HCT116 (cell line): ENCODE results near the gene LRP1B. TPM values are rescaled to one million over a fixed set of nuclear protein-coding genes. Genes with fewer than 3 reads are reported as not detected.

ENCODE experiments used
- ATAC-seq: fragments of 200-7000 bp; cut with Tn5 transposase; 2 replicates; pipeline ENCODE4 v1.9.1; 2020; ENCODE audit warnings: mild to moderate bottlenecking, moderate library complexity
- BruUV-seq: library from RNA; stranded (reverse); fragments of 400-500 nt; replicated peaks from 2 replicates; lab custom pipeline; 2021; lab: Mats Ljungman, UMichigan
- CTCF ChIA-PET: fragments of 300-600 bp; sonication (Branson Sonifier 250); formaldehyde crosslinking; loops from one replicate; lab custom pipeline; 2021; ENCODE audit warnings: antibody characterized with exemption; lab: Charles Lee
- POLR2A ChIA-PET: fragments of 300-600, 350-600 bp; sonication (Branson Sonifier 250); formaldehyde crosslinking; loops from one replicate; lab custom pipeline; 2021; ENCODE audit warnings: antibody characterized with exemption; lab: Charles Lee
- RAD21 ChIA-PET, 2 experiments: fragments of 300-600 bp; sonication (Branson Sonifier 250); formaldehyde crosslinking; loops; one replicate each; lab custom pipeline; 2023; ENCODE audit warnings: low total read pairs in 2 of 2; ENCODE audit not compliant: uncharacterized antibody in 2 of 2, unreplicated experiment in 2 of 2, low non-redundant PET in 1 of 2; lab: Charles Lee
- DNase-seq: peaks from one replicate; pipeline ENCODE4 v3.0.0-alpha.2; 2010; ENCODE audit warnings: low read depth, low spot score
- H2AFZ ChIP-seq: fragments of 200-600 bp; shearing (Covaris generic), sonication (generic); 2 replicates; pipeline ENCODE4 v1.6.1; 2017; ENCODE audit warnings: low read depth, mixed run types, mixed read lengths, antibody characterized with exemption, low read length; ENCODE audit not compliant: poor library complexity, severe bottlenecking
- H3K27ac ChIP-seq: 2 replicates; pipeline ENCODE4 v1.5.1; 2012; ENCODE audit warnings: low read depth, low read length
- H3K27me3 ChIP-seq: fragments of 200-600 bp; sonication (generic); 2 replicates; pipeline ENCODE4 v1.6.1; 2016; ENCODE audit warnings: mixed run types, low read length, mixed read lengths; ENCODE audit not compliant: insufficient read depth
- H3K36me3 ChIP-seq, 2 experiments: fragments of 200-500 bp in 1 of 2; fragments of 200-600 bp in 1 of 2; sonication (Bioruptor generic) in 1 of 2; sonication (generic) in 1 of 2; 2 replicates each; pipeline versions ENCODE4 v1.5.1 to v1.6.1; 2014 to 2016; ENCODE audit warnings: low read length in 2 of 2, inconsistent platforms in 1 of 2, mixed read lengths in 1 of 2, mixed run types in 1 of 2; ENCODE audit not compliant: insufficient read depth in 2 of 2, control insufficient read depth in 1 of 2
- H3K4me1 ChIP-seq, 2 experiments: fragments of 200-600 bp in 1 of 2; sonication (generic) in 1 of 2; 2 replicates each; pipeline versions ENCODE4 v1.5.1 to v1.6.1; 2012 to 2017; ENCODE audit warnings: low read length in 2 of 2, inconsistent platforms in 1 of 2, mild to moderate bottlenecking in 1 of 2, mixed read lengths in 1 of 2, mixed run types in 1 of 2, moderate library complexity in 1 of 2; ENCODE audit not compliant: insufficient read depth in 2 of 2, control insufficient read depth in 1 of 2
- H3K4me2 ChIP-seq: fragments of 200-600 bp; sonication (generic); 2 replicates; pipeline ENCODE4 v1.6.1; 2017; ENCODE audit warnings: mixed run types, low read length, mixed read lengths
- H3K4me3 ChIP-seq, 2 experiments: fragments of 200-600 bp in 1 of 2; sonication (generic) in 1 of 2; replicated peaks in 1 of 2; 2 replicates each; pipeline ENCODE4 v1.5.1; 2011 to 2016; ENCODE audit warnings: low read length in 2 of 2, control low read depth in 1 of 2, low read depth in 1 of 2, mild to moderate bottlenecking in 1 of 2, mixed read lengths in 1 of 2, mixed run types in 1 of 2
- H3K79me2 ChIP-seq: fragments of 200-600 bp; sonication (generic); 2 replicates; pipeline ENCODE4 v1.6.1; 2017; ENCODE audit warnings: mild to moderate bottlenecking, mixed run types, low read length, moderate library complexity, mixed read lengths; ENCODE audit not compliant: insufficient read depth
- H3K9ac ChIP-seq: fragments of 200-600 bp; sonication (generic); 2 replicates; pipeline ENCODE4 v1.6.1; 2016; ENCODE audit warnings: low read length, mixed read lengths
- H3K9me2 ChIP-seq: fragments of 200-600 bp; sonication (generic), shearing (Covaris generic); 2 replicates; pipeline ENCODE4 v1.6.1; 2017; ENCODE audit warnings: mixed run types, mild to moderate bottlenecking, moderate library complexity; ENCODE audit not compliant: insufficient read depth
- H3K9me3 ChIP-seq, 2 experiments: fragments of 200-500 bp in 1 of 2; fragments of 200-600 bp in 1 of 2; sonication (Bioruptor generic) in 1 of 2; sonication (generic) in 1 of 2; 2 replicates each; pipeline ENCODE4 v1.6.1; 2014 to 2017; ENCODE audit warnings: low read length in 2 of 2, mixed read lengths in 2 of 2, inconsistent platforms in 1 of 2, low read depth in 1 of 2, mild to moderate bottlenecking in 1 of 2, mixed run types in 1 of 2, moderate library complexity in 1 of 2; ENCODE audit not compliant: control insufficient read depth in 1 of 2, insufficient read depth in 1 of 2
- H4K20me1 ChIP-seq: fragments of 200-600 bp; sonication (generic), shearing (Covaris generic); 2 replicates; pipeline ENCODE4 v1.6.1; 2017; ENCODE audit warnings: mixed run types, mild to moderate bottlenecking, moderate library complexity; ENCODE audit not compliant: insufficient read depth
- CBX3 ChIP-seq: IDR thresholded peaks from 2 replicates; pipeline ENCODE4 v1.6.1; 2012; ENCODE audit warnings: low read depth
- CTCF ChIP-seq, 3 experiments: fragments of 200-600 bp in 1 of 3; sonication (generic) in 1 of 3; IDR thresholded peaks in 2 of 3; conservative IDR thresholded peaks in 1 of 3; 2 replicates each; pipeline ENCODE4 v1.5.1; 2012 to 2017; ENCODE audit warnings: low read depth in 2 of 3, low read length in 2 of 3, antibody characterized with exemption in 1 of 3, borderline replicate concordance in 1 of 3, control low read depth in 1 of 3, mild to moderate bottlenecking in 1 of 3, mixed read lengths in 1 of 3, mixed run types in 1 of 3, moderate library complexity in 1 of 3; ENCODE audit not compliant: insufficient read depth in 1 of 3
- ELF1 ChIP-seq: IDR thresholded peaks from 2 replicates; pipeline ENCODE4 v1.6.1; 2012; ENCODE audit warnings: low read depth, borderline replicate concordance
- EZH2 ChIP-seq: fragments of 200-600 bp; sonication (generic); IDR thresholded peaks from 2 replicates; pipeline ENCODE4 v1.6.1; 2017; ENCODE audit warnings: antibody characterized with exemption, mixed run types
- FOSL1 ChIP-seq: IDR thresholded peaks from 2 replicates; pipeline ENCODE4 v1.6.1; 2012; ENCODE audit warnings: low read depth
- JUND ChIP-seq: IDR thresholded peaks from 2 replicates; pipeline ENCODE4 v1.6.1; 2012
- POLR2AphosphoS5 ChIP-seq: IDR thresholded peaks from 2 replicates; pipeline ENCODE4 v1.6.1; 2011; ENCODE audit warnings: mild to moderate bottlenecking, low read depth, low read length, moderate library complexity
- REST ChIP-seq: IDR thresholded peaks from 2 replicates; pipeline ENCODE4 v1.6.1; 2012; ENCODE audit warnings: low read depth
- SP1 ChIP-seq: IDR thresholded peaks from 2 replicates; pipeline ENCODE4 v1.6.1; 2012; ENCODE audit warnings: low read depth
- YY1 ChIP-seq: IDR thresholded peaks from 2 replicates; pipeline ENCODE4 v1.6.1; 2011; ENCODE audit warnings: low read length, low read depth, moderate library complexity, mild to moderate bottlenecking; ENCODE audit not compliant: insufficient replicate concordance; ENCODE audit errors: extremely low read depth
- ZNF274 ChIP-seq: fragments of 200-500 bp; sonication (Bioruptor generic); IDR thresholded peaks from 2 replicates; pipeline ENCODE4 v1.6.1; 2014; ENCODE audit warnings: mild to moderate bottlenecking, low read depth, low read length, inconsistent platforms
- intact Hi-C: fragments of 100-400 bp; cut with micrococcal nuclease; formaldehyde crosslinking; loops from 2 replicates; pipeline ENCODE4 v1.10.0; 2022
- total RNA-seq: library from RNA; stranded (reverse); gene quantifications from one replicate; pipeline ENCODE4 v1.2.1, GENCODE V29; 2021; ENCODE audit not compliant: unreplicated experiment

The LRP1B gene
- total RNA-seq, 1 experiment from 2014 or later: 0.34 TPM

- RAD21 ChIA-PET: no interaction called here
- H3K4me3 ChIP-seq: no peak overlapping the region
- CTCF ChIA-PET: no interaction called here
- no peak overlapping the region for H3K27ac ChIP-seq
- no peaks in the 10 kb centered on the region for H3K9me3 ChIP-seq
- no TSS peak for BruUV-seq
- no peak for DNase-seq
- H2AFZ ChIP-seq: no peak overlapping the region
- H3K36me3 ChIP-seq: no peaks in the 10 kb centered on the region
- no peaks in the 10 kb centered on the region for H3K4me1 ChIP-seq
- POLR2A ChIA-PET: no interaction called here
- no peak for ATAC-seq
- intact Hi-C loops: no loop called here
- no peak overlapping the region for H3K9ac ChIP-seq
- H4K20me1 ChIP-seq: no peaks in the 10 kb centered on the region
- TF ChIP-seq ELF1: no peak
- no peaks in the 10 kb centered on the region for H3K27me3 ChIP-seq
- no peak overlapping the region for H3K4me2 ChIP-seq
- no peaks in the 10 kb centered on the region for H3K9me2 ChIP-seq
- H3K79me2 ChIP-seq: no peaks in the 10 kb centered on the region
Observed at GRCh38 chr2:140401056-140401455, 1729.8 kb downstream of the LRP1B start.

GRCh38 chr2:140392824-140393223, 1738.0 kb downstream of the LRP1B start:
- TF ChIP-seq ZNF274 (no peak), YY1 (no peak), REST (no peak), JUND (no peak), POLR2AphosphoS5 (no peak), EZH2 (no peak), CBX3 (no peak), CTCF (IDR thresholded peaks at IDR 0.05 in 2 of 3, conservative IDR thresholded peaks at IDR 0.05 in 1 of 3; ENCODE audit: borderline replicate concordance in 1 of 3, insufficient read depth in 1 of 3, low read depth in 2 of 3, low read length in 2 of 3) (no peak), SP1 (no peak), ELF1 (no peak), FOSL1 (no peak)
- no peaks in the 10 kb centered on the region for H3K36me3 ChIP-seq
- H3K27ac ChIP-seq: no peak overlapping the region
- peaks cover 4% of the 10 kb centered on the region; the same call in 1 of the 2 replicates for H3K9me2 ChIP-seq
- no peak overlapping the region for H2AFZ ChIP-seq
- no peaks in the 10 kb centered on the region for H3K4me1 ChIP-seq
- BruUV-seq: no TSS peak
- ChIA-PET RAD21 (no interaction called here), CTCF (no interaction called here), POLR2A (no interaction called here)
- DNase-seq (no peak), ATAC-seq (no peak)
- H3K79me2 ChIP-seq: no peaks in the 10 kb centered on the region
- no peak overlapping the region for H3K4me2 ChIP-seq
- no peak overlapping the region for H3K4me3 ChIP-seq
- no peaks in the 10 kb centered on the region for H3K27me3 ChIP-seq
- H4K20me1 ChIP-seq: no peaks in the 10 kb centered on the region
- H3K9me3 ChIP-seq: no peaks in the 10 kb centered on the region
- intact Hi-C loops: no loop called here
- H3K9ac ChIP-seq: no peak overlapping the region
